GM21723 (cell line): ENCODE data around the gene JAKMIP1.
"Not testable (repeated sequence)": the region's sequence is repeated elsewhere in the genome, so short reads cannot be mapped to it uniquely, and the experiment has no call there.

ENCODE experiments used
- ATAC-seq: cut with Tn5 transposase; IDR thresholded peaks from one replicate; pipeline ENCODE4 v1.9.1; 2021; ENCODE audit warnings: mild to moderate bottlenecking, moderate library complexity; ENCODE audit not compliant: unreplicated experiment

The JAKMIP1 gene

GRCh38 chr4:5999356-5999755, 201.0 kb downstream of the JAKMIP1 start:
- no peak for ATAC-seq

GRCh38 chr4:5998333-5998936, 201.9 kb downstream of the JAKMIP1 start:
- ATAC-seq = peak; percentile 65

DNA sequence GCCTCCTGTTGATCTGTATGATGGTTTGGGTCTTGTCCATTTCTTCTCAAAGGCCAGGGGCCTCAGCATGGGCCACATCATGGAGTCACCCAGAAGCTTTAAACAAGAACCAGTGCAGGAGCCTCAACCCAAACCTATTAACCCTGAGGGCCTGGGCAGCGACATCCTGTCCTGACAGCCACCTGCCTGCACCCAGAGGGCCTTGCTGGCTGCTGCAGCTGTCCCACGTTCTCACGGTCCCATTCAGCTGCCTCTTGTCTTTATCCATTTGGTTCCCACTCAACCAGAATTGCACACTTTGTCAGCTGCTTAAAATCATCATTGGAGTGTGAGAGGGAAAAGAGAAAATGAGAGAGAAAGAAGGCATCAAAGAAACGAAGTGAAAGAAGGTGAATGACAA, 203.7 kb downstream of the JAKMIP1 start:
- ATAC-seq = no peak

DNA sequence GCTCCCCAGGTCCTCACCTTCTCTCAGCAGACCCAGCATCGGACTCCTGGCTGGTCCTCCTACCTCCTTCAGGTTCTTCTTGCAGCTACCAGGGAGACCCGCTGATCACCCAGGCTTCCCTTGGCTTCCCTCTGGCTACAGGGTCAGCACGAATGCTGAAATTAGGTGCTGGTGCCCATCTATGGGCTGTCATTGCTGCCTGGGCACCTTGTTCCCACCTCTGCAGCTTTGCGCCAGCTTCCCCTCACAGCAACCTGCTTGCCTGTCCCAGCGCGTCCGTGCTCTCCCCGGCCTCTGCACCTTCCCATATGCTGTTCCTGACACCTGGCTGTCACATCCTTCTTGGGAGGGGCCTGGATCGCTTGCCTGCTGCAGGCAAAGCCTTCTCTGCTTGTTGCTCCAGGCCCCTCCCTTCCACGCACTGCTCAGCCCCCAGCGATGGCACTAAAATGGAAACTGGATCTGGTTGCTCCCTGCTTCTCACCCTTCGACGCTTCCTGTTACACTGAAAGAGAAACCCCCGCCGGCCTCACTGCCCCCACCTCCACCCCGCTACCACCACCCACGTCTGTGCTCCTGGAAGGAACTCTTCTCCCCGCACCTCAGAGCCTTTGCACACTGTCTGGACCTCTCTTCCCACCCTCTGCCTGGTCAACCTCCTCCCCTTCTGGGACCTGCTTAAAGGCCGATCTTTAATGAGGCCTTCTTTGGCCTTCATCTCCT, 204.3 kb downstream of the JAKMIP1 start:
- no peak for ATAC-seq

- no peak for ATAC-seq
Measured at GRCh38 chr4:5993876-5994811, 206.2 kb downstream of the JAKMIP1 start.

- not testable (repeated sequence) for ATAC-seq
Measured at GRCh38 chr4:5993346-5993745, 207.0 kb downstream of the JAKMIP1 start.

- ATAC-seq = no peak
Measured at GRCh38 chr4:5992828-5993321, 207.5 kb downstream of the JAKMIP1 start.

GRCh38 chr4:5992171-5992827, 208.1 kb downstream of the JAKMIP1 start:
- no peak for ATAC-seq

DNA sequence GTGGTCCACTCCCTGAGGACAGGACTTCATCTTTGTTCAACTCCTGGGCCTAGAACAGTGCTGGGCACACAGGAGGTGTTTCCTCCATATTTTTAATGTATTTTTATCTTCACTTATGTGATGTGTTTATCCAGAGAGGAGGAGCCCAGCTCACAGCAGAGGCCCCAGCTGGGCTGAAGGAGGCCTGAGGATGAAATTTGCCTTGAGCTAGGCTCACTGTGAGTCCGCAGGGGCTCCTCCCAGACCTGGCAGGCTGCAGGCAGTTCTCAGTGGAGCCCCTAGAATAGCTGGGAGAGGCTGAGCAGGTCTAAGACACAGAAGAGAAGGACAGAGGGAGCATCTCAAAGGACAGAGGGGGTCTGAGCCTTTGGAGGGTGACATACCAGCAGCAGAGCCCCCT, 208.9 kb downstream of the JAKMIP1 start:
- no peak for ATAC-seq

DNA sequence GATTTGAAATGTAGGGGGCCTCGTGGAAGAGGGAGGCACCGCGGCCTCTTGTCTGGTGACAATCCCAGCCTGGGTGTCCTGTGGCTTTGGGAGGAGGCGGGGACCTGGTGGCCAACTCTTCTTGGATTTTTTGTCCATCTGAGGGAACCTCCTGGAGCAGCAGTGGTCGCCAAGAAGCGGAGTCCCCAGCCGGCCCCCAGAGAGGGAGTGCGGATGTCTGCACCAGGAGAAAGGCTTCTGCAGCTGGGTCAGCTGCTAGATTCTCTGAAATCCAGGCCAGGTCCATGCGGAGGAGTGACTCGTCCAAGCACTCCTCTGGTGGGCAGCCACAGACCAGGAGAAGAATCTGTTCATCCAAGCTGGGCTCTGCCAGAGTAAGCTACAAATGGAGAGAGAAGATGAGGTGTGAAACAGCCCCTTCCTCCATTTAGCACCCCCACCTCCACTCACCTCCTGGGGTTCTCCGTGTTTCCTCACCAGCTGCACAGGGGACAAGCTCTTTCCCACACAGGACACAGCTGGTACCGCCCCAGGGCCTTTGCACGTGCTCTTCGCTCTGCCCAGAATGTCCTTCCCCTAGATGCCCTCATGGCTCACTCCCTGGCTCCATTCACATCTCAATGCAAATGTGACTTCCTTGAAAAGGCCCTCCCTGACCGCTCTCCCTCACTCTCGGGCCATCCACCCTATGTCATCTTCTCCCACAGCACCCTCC, 209.7 kb downstream of the JAKMIP1 start:
- ATAC-seq = no peak

- no peak for ATAC-seq
Measured at GRCh38 chr4:5989236-5990225, 210.8 kb downstream of the JAKMIP1 start.

GRCh38 chr4:5988086-5988845, 212.1 kb downstream of the JAKMIP1 start:
- no peak for ATAC-seq

DNA sequence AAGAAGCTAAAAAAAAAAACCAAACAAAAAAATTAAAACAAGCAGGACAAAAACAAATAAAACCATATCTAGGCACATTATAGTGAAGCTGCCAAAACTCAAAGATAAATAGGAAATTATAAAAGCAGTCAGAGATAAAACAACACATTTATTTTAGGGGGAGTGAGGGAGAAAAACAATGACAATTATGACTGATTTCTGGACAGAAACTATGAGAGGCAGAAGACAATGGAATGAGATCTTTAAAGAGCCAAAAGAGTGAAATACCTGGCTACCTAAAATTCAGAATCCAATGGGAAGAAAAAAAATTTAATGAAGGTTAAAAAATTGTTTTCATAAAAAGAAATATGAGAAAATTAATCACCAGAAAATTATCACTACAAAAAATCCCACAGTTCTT, 215.5 kb downstream of the JAKMIP1 start:
- no peak for ATAC-seq

- no peak for ATAC-seq
Measured at GRCh38 chr4:5982156-5982973, 218.0 kb downstream of the JAKMIP1 start.

- no peak for ATAC-seq
Measured at GRCh38 chr4:5980436-5981155, 219.8 kb downstream of the JAKMIP1 start.

- no peak for ATAC-seq
Measured at GRCh38 chr4:5979981-5980380, 220.4 kb downstream of the JAKMIP1 start.

DNA sequence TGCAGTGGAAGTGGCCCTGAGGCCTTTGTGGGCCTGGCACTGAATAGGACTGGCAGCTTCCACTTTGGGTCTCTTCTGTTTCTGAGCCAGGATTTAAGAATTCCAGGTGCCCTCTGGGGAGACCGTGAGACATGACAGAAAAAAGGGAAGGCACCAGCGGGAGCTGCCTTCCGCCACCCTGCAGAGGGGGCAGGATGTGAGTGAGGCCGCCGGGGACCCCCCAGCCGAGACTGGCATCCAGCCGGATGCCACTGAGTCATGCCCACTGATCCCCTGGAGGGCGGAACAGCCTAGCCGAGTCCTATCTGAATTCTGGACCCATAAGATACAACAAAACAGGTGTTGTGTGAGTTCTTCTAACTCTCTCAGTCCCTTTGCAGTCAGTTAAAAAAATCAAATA, 223.4 kb downstream of the JAKMIP1 start:
- ATAC-seq = no peak
